ENCODE measurements around the gene A3GALT2. TPM values are rescaled to one million over a fixed set of nuclear protein-coding genes. Genes with fewer than 3 reads are reported as not detected.
A peak's percentile ranks its signal among the peaks of the same experiment; 100 is the strongest.

A3GALT2 gene
- total RNA-seq, 1 donor from 2014 or later, result not detected

DNA sequence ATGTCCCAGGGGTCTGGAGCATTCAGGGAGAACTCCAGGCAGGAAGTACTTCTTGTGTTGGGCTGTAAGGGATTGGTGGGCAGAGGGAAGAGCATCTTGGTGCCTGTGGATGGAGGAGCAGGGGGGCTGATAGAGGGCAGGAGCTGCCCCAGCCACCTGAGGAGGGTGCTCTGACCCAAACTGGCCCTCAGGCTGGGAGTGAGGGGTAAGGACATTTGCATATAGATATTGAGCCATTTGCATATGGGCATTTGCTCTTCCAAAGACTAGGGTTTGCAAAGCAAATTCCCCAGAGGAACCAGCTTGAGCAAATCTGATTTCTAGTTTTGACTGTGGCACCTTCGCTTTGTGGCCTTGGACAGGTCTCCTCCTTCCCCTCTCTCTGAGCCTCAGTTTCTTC lies 46.5 kb downstream of the A3GALT2 start:
- Mint-ChIP-seq H3K36me3 (peaks cover 18% of the 10 kb centered on the region), H3K4me3 (no peak overlapping the region)

DNA sequence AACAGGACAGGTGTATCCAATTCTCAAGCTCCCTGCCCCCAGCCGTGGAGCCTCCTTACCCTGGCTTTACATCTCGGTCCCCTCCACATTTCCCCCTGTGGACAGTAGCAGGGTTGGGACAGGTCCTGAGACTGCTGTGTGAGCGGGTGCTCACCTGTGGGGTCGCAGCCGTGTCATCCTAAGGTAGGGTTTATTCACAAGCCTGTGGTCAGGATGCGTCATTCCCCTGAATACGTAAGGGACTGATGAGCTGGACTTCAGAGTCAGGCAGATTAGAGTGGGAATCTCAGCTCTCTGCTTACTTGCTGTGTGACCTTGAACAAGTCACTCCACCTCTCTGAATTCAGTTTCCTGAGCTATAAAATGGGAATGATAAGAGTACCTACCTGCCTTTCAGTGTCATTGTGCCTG lies 46.9 kb downstream of the A3GALT2 start:
- peaks cover 24% of the 10 kb centered on the region for H3K4me1 Mint-ChIP-seq
- DNase-seq (ENCODE audit: low spot score), result no peak
- H3K27me3 ChIP-seq, result no peaks in the 10 kb centered on the region
- no peaks in the 10 kb centered on the region for H3K4me1 ChIP-seq
- no peak overlapping the region for H2AFZ ChIP-seq (replicated peaks)
- peaks cover 68% of the 10 kb centered on the region for H4K20me1 ChIP-seq (ENCODE audit: low read depth)
- H3K4me3 Mint-ChIP-seq, result no peak overlapping the region
- no peaks in the 10 kb centered on the region for H3F3A ChIP-seq (ENCODE audit: low read depth)
- no peak overlapping the region for H3K4me2 ChIP-seq
- H3K27me3 Mint-ChIP-seq (ENCODE audit: insufficient read depth, low read depth), result peaks cover 4% of the 10 kb centered on the region
- no peaks in the 10 kb centered on the region for H3K9me3 Mint-ChIP-seq
- peaks cover 8% of the 10 kb centered on the region for H3K36me3 ChIP-seq
- TF ChIP-seq, protein P1, sequence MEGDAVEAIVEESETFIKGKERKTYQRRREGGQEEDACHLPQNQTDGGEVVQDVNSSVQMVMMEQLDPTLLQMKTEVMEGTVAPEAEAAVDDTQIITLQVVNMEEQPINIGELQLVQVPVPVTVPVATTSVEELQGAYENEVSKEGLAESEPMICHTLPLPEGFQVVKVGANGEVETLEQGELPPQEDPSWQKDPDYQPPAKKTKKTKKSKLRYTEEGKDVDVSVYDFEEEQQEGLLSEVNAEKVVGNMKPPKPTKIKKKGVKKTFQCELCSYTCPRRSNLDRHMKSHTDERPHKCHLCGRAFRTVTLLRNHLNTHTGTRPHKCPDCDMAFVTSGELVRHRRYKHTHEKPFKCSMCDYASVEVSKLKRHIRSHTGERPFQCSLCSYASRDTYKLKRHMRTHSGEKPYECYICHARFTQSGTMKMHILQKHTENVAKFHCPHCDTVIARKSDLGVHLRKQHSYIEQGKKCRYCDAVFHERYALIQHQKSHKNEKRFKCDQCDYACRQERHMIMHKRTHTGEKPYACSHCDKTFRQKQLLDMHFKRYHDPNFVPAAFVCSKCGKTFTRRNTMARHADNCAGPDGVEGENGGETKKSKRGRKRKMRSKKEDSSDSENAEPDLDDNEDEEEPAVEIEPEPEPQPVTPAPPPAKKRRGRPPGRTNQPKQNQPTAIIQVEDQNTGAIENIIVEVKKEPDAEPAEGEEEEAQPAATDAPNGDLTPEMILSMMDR (IDR thresholded peaks at IDR 0.05), result no peak
- TF ChIP-seq EZH2phosphoT487 (IDR thresholded peaks at IDR 0.05) (no peak), EZH2 (IDR thresholded peaks at IDR 0.05) (no peak)
- H3K27ac Mint-ChIP-seq, result no peak overlapping the region
- peaks cover 18% of the 10 kb centered on the region for H3K36me3 Mint-ChIP-seq
- H3K79me2 ChIP-seq (ENCODE audit: low read depth), result peaks cover 43% of the 10 kb centered on the region
- no peaks in the 10 kb centered on the region for H3K9me3 ChIP-seq (ENCODE audit: low read depth)
- no peak overlapping the region for H3K4me3 ChIP-seq
- H3K27ac ChIP-seq, result no peak overlapping the region
- no peak overlapping the region for H3K9ac ChIP-seq

More for the DNA sequence above, 46.5 kb downstream of the A3GALT2 start:
- H3K4me1 Mint-ChIP-seq, result peaks cover 20% of the 10 kb centered on the region
- Histone ChIP-seq H3K9ac (no peak overlapping the region), H4K20me1 (ENCODE audit: low read depth) (peaks cover 63% of the 10 kb centered on the region), H2AFZ (replicated peaks) (no peak overlapping the region), H3K27me3 (no peaks in the 10 kb centered on the region), H3K4me1 (no peaks in the 10 kb centered on the region), H3K36me3 (peaks cover 8% of the 10 kb centered on the region), H3F3A (ENCODE audit: low read depth) (no peaks in the 10 kb centered on the region), H3K4me3 (no peak overlapping the region), H3K4me2 (no peak overlapping the region), H3K79me2 (ENCODE audit: low read depth) (peaks cover 43% of the 10 kb centered on the region), H3K9me3 (ENCODE audit: low read depth) (no peaks in the 10 kb centered on the region), H3K27ac (no peak overlapping the region)
- H3K9me3 Mint-ChIP-seq, result no peaks in the 10 kb centered on the region
- no peak for DNase-seq (ENCODE audit: low spot score)
- H3K27me3 Mint-ChIP-seq (ENCODE audit: insufficient read depth, low read depth), result peaks cover 4% of the 10 kb centered on the region
- no peak for TF ChIP-seq EZH2phosphoT487 (IDR thresholded peaks at IDR 0.05)
- TF ChIP-seq EZH2 (IDR thresholded peaks at IDR 0.05), result no peak
- TF ChIP-seq, protein P1 (IDR thresholded peaks at IDR 0.05), result no peak
- peak overlapping the region; percentile 9 for H3K27ac Mint-ChIP-seq

DNA sequence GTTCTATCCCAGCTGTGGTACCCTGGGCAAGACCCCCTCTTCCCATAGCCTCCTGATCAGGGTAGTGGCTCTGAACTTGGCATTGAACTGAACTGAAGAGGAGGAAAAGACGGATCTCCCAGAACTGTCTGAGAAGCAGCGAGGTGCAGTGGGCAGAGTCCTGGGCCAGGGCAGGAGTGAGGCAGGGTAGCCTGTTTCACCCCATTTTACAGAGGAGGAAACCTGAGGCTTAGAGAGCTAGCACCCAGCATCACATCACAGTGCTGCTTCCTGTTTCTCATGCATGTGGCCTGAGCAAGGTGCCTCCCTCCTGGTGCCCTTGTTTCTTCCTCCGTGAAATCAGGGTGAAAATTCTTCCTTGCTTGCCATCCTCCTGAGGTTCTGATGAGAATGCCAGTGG lies 47.5 kb downstream of the A3GALT2 start:
- Mint-ChIP-seq H3K27ac (no peak overlapping the region), H3K9me3 (no peaks in the 10 kb centered on the region), H3K4me3 (no peak overlapping the region), H3K4me1 (peaks cover 28% of the 10 kb centered on the region), H3K36me3 (peaks cover 18% of the 10 kb centered on the region), H3K27me3 (ENCODE audit: insufficient read depth, low read depth) (peaks cover 4% of the 10 kb centered on the region)
- Histone ChIP-seq H3K4me3 (no peak overlapping the region), H3K9me3 (ENCODE audit: low read depth) (no peaks in the 10 kb centered on the region), H3K79me2 (ENCODE audit: low read depth) (peaks cover 46% of the 10 kb centered on the region), H3K4me2 (no peak overlapping the region), H3K27ac (no peak overlapping the region), H3K9ac (no peak overlapping the region), H2AFZ (replicated peaks) (no peak overlapping the region), H3K4me1 (no peaks in the 10 kb centered on the region), H4K20me1 (ENCODE audit: low read depth) (peaks cover 74% of the 10 kb centered on the region), H3K36me3 (peaks cover 4% of the 10 kb centered on the region), H3F3A (ENCODE audit: low read depth) (no peaks in the 10 kb centered on the region), H3K27me3 (no peaks in the 10 kb centered on the region)
- TF ChIP-seq EZH2phosphoT487 (IDR thresholded peaks at IDR 0.05) (no peak), EZH2 (IDR thresholded peaks at IDR 0.05) (no peak)
- TF ChIP-seq, protein P1 (IDR thresholded peaks at IDR 0.05), result no peak
- DNase-seq (ENCODE audit: low spot score), result no peak
